GM04504 (cell line): ENCODE results near the gene SDHAF1.
A peak's percentile ranks its signal among the peaks of the same experiment; 100 is the strongest.
"Not testable (repeated sequence)": the region's sequence is repeated elsewhere in the genome, so short reads cannot be mapped to it uniquely, and the experiment has no call there.

Source experiments
- DNase-seq: peaks from one replicate; pipeline ENCODE4 v3.0.0-alpha.2; 2012; ENCODE audit warnings: low read depth

The SDHAF1 gene

GRCh38 chr19:36019061-36019670 is 24.2 kb downstream of the SDHAF1 start:
- DNase-seq = no peak

DNA sequence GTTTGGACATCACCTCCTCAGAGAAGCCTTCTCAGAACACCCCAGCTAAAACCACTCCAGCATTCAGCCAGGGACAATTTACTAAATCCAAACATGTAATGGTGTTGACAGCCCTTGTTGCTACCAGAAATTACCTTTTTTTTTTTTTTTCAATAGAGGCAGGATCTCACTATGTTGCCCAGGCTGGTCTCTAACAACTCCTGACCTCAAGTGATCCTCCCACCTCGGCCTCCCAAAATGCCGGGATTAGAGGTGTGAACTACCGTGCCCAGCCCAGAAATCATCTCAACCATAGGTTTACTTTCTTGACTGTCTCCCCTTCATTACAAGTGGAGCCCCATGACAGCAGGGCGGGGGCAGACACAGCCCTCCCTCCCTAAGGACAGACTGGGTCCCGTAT is 28.4 kb downstream of the SDHAF1 start:
- no peak for DNase-seq

- DNase-seq = no peak
Observed at GRCh38 chr19:36025541-36025940, 30.6 kb downstream of the SDHAF1 start.

GRCh38 chr19:36026091-36026876 is 31.3 kb downstream of the SDHAF1 start:
- no peak for DNase-seq

- DNase-seq = no peak
Observed at GRCh38 chr19:36027696-36028095, 32.7 kb downstream of the SDHAF1 start.

DNA sequence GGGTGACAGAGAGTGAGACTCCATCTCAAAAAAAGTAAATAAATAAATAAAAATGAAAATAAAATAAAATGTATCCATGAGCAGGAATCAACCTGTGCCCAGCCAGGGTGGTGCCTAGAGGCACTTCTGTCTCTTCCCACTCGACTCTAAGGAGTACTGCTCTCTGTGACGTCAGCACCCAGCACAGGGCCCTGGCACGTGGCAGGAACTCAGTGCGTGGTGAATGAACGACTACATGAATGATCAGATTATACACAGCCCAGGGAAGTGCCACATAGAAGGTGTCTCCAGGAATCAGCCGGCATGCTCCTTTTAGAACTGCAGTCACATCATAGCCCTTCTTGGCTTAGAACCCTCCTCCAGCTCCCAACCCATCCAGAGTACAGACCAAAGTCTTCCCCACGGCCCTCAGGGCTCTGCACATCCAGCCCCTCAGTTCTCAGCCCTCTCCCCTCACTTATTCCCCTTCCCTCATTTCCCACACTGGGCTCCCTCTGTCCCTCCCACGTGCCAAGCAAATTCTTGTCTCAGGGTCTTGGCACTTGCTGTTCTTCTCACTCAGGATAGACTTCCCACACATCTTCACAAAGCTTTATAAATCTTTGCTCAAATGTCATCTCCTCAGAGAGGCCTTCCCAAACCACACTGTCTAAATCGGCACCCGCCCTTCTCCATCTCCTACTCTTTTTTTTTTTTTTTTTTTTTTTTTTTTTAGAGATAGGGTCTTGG is 33.5 kb downstream of the SDHAF1 start:
- no peak for DNase-seq

DNA sequence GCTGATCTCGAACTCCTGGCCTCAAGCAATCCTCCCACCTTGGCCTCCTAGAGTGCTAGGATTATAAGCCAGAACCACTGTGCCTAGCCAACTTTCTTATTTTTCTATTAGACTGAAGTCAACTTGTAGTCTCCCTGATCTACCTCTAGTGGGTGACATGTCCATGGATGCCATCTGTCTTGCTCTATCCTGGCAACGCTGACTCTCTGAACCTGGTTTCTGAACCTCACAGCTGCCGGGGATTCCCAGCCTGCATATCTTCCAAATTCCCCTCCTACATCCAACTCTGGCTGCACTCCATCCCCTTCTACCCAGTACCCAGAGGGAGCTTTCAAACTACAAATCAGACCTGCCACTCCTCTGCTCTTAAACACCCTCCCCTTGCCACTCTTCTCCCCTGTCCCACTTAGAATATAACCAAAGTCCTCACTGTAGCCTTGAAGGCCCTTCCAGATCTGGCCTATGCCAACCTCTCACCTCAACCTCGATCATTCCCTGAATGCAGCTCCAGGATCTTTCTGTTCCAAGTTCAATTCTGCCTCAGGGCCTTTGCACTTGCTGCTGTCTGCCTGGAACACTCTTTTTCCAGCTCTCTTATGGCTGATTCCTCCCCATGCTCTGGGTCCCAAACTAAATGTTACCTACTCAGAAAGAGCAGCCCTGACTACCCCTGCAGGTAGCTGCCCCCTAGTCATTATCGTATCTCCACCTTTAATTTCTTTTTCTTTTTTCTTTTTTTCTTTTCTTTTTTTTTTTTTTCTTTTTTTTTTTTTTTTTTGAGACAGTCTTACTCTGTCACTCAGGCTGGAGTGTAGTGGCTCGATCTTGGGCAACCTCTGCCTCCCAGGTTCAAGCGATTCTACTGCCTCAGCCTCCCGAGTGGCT is 35.5 kb downstream of the SDHAF1 start:
- DNase-seq = no peak

- DNase-seq = no peak
Observed at GRCh38 chr19:36031308-36031707, 36.3 kb downstream of the SDHAF1 start.

DNA sequence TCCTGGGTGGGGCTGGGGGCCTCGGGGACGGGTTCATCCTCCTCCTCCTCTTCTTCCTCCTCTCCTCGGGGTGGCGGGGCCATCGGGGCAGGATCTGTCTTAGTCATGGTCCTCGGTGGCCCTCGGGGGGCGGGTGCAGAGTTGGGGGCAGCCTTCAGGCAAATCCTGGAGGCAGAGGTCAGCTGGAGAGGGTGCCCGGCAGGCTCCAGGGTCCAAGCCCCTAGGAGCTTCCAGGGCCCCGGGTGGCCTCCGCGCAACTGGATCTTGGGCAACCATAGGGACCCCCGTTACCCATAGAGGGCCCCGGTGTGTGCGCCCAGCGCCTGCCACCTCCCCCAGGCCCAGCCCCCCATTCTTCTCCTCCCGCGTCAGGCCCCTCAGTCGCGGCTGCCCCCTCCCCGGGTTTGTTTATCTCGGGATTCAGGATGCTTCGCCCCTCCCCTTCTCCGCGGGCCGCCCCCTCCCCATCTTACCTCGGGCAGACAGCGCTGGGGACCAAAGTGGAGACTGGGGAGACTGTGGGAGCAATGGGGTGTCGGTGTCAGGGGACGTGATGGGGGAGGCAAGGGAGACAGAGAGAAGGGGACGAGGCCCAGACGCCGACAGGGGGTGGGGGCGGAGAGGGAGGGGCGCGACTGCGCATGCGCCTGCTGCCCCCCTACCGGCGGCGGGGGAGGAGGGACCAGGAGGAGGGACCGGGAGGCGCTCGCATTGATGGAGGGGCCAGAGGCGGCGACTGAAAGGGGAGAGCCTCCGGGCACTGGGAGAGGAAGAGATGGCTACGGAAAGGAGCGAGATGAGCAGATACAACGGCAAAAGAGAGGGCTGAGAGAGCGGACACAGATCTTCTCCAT is 37.5 kb downstream of the SDHAF1 start, which contains the start of gene CLIP3:
Gene CLIP3, minus strand, starts transcription at position 623 of the 854 bp plus-strand sequence. Its CDS starts 516 bp downstream, at position 107.
- DNase-seq = no peak

DNA sequence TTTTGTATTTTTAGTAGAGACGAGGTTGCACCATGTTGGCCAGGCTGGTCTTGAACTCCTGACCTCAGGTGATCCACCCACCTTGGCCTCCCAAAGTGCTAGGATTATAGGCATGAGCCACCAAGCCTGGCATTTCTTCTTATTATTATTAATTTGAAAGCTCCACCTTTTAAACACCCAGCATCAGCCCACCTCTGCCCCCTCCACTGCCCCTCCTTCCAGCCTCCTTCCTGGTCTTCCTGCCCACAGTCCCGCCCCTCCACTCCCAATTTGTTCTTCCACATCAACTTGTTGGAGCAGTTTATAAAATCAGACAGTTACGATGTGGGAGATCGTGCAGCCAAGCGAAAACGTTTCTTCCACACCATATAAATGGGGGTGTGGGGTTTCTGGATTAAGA is 45.5 kb downstream of the SDHAF1 start:
- DNase-seq = no peak

DNA sequence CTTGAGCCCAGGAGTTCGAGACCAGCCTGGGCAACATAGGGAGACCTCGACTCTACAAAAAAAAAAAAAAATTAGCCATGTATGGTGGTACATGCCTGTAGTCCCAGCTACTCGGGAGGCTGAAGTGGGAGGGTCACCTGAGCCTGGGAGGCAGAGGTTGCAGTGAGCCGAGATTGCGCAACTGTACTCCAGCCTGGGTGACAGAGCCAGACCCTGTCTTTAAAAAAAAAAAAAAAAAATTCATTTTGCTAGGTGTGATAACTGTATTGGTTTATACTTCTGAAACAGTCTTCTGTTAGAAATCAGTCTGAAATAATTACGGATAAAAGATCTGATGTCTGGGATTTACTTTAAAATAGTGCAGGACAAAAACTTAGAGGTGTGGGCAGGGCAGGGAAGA is 46.1 kb downstream of the SDHAF1 start:
- not testable (repeated sequence) for DNase-seq

GRCh38 chr19:36041831-36042230 is 46.8 kb downstream of the SDHAF1 start:
- DNase-seq = peak; percentile 45

DNA sequence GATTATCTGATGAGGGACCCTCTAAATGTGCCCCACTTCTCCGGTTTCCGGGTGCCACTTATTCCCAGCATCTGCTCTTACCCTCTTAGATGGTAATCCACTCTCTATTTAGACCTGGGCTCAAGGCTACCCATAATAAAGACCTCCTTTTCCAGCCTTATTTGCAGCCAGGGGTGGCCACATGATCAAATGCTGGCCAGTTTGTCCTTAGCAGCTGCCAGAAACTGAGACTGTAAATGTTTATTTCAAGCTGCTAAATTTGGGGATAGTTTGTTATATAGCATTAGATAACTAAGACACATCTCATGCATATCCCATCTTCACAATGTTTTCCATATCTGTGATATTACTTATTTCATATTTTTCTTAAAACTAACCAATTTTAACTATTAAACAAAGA is 49.0 kb downstream of the SDHAF1 start:
- no peak for DNase-seq
